NCI-H748 (cell line): Measurements from ENCODE around the gene AQP10.
A peak's percentile ranks its signal among the peaks of the same experiment; 100 is the strongest.
"Not testable (repeated sequence)": the region's sequence is repeated elsewhere in the genome, so short reads cannot be mapped to it uniquely, and the experiment has no call there.

ENCODE experiments used
- DNase-seq: peaks from one replicate; lab custom pipeline; 2025; ENCODE audit not compliant: unreplicated experiment; lab: John Stamatoyannopoulos, UW

AQP10 gene

GRCh38 chr1:154342836-154343472, 22.1 kb downstream of the AQP10 start:
- DNase-seq, result no peak

DNA sequence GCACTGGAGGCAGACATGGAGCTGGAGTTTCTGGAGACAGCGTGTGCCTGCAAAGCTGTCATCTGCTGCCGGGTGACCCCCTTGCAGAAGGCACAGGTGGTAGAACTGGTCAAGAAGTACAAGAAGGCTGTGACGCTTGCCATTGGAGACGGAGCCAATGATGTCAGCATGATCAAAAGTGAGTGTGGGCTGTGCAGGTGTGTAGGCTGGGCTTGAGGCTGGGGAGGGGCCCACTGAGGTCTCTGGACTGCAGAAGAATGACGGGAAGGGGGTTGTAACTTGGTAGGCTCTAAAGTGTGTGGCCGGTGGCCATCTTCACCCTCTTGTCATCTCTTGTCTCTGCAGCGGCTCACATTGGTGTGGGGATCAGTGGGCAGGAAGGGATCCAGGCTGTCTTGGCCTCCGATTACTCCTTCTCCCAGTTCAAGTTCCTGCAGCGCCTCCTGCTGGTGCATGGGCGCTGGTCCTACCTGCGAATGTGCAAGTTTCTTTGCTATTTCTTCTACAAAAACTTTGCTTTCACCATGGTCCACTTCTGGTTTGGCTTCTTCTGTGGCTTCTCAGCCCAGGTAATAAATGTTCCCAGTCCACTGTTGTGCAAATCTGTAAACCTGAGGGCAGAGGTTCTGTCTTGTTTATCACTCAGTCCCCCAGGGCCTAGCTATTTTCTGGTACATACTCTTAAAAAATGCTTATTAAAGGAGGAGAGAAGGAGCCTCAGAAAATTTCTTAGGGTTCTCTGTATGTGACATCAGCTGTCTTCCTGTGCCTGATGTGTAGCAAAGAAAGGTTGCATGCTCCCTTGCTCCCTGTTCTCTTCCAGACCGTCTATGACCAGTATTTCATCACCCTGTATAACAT, 24.3 kb downstream of the AQP10 start:
- peak; percentile 15 for DNase-seq

DNA sequence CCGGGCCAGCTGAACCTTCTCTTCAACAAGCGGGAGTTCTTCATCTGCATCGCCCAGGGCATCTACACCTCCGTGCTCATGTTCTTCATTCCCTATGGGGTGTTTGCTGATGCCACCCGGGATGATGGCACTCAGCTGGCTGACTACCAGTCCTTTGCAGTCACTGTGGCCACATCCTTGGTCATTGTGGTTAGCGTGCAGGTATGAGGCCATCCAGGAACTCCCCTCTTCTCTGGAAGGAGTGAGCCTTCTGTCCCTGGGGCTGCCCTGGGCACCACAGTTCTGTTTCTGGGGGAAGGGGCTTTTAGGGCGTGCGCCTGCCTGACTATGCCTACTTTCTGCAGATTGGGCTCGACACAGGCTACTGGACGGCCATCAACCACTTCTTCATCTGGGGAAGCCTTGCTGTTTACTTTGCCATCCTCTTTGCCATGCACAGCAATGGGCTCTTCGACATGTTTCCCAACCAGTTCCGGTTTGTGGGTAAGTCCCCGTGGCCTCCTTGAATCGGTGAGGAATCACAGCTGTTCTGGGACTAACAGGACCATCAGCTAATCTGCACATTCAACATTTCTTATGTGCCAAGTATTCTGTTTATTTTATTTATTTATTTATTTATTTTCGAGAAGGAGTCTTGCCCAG, 25.5 kb downstream of the AQP10 start:
- no peak for DNase-seq

DNA sequence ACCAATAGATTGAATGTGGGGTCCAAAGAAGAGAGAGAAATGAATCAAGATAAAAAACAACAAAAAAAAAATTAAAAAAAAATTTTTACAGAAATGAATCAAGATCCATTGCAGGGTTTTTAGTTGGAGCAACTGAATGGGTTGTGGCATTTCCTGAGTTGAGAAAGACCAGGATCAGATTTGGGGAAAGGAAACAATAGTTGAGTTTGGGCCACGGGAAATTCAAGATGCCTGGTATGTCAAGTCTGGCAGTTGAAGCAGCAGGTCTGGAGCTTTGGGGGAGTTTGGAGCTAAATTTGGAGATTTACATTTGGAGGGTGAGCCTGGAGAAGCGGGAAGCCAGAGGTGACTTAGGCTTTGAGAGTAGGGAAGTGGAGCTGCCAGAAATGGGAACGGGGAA, 27.1 kb downstream of the AQP10 start:
- no peak for DNase-seq

DNA sequence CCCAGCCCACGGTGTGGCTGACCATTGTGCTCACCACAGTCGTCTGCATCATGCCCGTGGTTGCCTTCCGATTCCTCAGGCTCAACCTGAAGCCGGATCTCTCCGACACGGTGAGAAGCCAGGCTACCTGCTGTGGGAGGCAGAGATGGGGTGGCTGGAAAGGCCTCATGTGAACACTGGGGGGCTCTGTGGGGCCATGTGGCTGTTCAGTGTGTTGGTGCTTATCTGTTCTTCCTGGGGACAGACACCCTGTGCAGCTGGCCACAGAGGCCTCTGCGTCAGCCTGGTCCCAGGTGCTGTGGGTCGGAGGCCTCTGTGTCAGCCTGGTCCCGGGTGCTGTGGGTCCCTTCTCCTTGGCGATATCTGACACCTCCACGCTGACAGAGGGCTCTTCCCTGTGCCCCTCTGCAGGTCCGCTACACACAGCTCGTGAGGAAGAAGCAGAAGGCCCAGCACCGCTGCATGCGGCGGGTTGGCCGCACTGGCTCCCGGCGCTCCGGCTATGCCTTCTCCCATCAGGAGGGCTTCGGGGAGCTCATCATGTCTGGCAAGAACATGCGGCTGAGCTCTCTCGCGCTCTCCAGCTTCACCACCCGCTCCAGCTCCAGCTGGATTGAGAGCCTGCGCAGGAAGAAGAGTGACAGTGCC, 27.7 kb downstream of the AQP10 start:
- no peak for DNase-seq

DNA sequence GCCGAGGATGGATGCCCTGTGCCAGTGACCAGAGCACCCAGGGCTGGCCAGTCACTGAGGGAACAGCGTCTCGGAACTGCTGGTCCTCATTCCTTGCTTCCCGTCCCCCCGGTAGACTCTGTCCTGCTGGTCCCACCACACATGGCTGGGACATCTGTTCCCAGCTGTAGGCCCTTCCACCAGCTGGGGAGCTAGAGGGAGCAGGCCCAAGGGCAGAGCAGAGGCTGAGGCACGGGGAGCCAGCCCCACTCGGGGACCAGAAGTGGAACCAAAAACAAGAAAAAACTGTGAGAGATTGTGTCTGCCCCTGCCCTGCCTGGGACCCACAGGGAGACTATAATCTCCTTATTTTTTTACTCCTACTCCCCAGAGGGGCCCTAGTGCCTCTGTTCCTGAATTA, 28.2 kb downstream of the AQP10 start:
- no peak for DNase-seq

GRCh38 chr1:154350383-154350782, 29.5 kb downstream of the AQP10 start:
- DNase-seq, result no peak

DNA sequence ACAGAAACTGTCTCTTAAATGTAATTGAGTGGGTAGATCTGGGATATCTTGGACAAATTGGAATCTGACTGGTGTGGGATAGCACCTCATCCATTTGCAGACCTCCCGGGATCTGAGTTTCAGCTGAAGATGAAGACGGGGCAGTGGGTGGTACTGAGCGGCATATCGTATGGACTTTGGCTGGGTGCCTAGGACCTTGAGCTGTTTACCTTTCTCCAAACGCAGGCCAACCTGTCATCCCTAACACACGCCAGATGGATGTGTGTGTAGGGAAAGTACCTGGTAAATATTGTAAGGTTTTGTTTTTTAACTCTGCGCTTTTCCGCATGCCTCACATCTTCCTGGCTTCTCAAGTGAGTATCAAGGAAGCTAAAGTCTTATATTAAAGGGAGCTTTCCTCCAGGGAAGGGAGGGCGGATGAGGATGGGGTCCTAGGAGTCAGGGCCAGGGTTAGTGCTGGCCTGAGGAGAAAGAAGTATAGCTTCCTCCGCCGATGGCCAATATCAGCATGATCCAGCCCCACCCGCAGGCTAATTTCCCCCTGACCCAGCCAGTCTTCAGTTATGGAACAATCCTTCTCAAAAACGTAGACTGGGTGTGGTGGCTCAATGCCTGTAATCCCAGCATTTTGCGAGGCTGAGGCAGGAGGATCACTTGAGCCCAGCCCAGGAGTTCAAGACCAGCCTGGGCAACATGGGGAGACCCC, 30.6 kb downstream of the AQP10 start:
- DNase-seq, result peak; percentile 11

DNA sequence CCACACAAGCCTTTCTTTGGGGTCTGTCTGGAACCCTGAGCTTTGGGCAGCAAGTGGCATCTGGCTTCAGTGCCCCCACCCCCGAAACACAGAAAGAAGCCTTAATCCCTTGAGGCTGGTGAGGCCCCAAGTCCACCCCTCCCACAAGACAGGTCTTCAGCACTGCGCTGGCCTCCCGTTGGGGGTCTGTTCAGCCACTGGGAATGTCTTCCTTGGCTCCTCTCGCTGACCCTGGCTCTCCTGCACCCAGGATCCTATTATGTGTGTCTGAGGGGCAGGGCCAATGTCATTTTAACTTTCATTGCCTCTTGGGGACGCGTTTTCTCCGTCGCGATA, 31.3 kb downstream of the AQP10 start:
- no peak for DNase-seq

DNA sequence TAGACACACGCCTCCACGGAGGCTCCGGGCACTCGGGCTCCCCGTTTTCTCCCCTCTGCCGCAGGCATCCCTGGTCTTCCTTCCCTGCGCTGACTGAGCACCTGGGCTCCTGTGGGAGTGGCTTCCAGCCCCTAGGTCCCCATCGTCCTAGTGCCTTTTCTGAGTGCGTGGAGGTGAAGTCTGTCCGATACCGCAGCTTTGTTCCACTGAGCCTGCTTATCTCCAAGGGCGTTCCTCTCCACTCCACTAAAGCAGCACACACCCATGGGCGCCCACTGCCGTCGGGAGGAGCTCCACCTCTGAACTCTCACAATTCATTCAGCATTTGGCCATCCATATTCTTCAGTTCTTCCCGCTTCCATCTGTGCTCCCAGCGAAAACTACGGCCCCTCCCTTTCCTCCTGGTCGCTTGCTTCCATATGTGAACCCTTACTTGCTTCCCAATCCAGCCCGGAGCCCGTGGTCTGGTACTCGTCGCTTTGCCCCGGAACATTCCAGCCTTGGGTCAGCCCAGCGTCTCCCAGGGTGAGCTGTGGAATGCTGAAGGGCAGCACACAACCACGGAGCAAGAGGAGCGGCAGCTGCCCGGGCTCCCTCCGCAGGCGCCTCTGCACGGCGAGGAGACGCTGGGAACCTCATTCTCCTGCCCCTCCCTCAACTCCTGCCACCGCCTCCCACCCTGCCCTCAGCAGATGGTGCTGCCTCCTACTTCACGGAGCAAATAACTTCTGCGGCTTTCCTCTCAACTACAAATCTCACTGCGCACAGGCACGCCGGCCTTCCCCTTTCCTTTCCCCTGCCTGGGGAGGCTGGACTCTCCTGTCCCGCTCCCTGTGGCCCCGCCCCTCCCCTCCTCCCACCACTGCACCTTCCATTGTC, 31.9 kb downstream of the AQP10 start:
- peak; percentile 60 for DNase-seq

DNA sequence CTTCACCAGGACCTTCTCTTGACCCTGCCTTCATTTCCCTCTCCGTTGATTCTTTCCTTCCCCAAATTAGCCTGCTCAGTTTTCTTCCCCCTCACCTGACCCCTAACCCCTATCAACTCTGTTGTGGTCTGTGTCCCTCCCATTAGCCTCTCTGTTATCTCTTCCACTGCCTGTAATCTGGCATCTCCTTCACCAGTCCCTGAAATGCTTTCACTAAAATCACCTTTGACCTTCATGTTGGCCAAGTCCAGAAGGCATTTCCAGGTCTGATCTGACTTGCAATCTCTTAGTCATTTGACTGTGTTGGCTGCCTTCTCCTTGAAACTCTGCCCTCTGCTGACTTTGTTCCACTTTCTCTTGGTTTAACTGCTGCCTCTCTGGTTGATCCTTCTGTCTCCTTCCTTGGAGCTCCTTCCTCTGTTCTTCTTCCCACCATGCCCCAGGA, 32.6 kb downstream of the AQP10 start:
- no peak for DNase-seq

- DNase-seq, result no peak
Measured at GRCh38 chr1:154353966-154354365, 33.1 kb downstream of the AQP10 start.

DNA sequence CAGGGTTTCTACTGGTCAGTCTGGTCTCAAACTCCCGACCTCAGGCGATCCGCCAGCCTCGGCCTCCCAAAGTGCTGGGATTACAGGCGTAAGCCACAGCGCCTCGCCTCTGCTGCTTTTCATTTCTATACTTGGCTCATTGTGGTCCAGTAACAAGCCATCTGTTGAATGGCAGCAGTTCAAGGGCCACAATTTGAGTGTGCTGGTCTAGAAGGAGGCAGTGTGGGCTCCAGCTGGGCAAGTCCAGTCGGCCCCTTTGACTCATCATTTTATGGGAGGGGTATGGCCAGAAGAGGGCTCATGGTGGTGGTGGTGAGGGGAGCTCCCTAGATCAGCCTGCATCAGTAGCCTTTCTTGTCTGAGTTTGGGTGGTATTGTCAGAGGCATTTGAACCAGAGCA, 37.6 kb downstream of the AQP10 start:
- DNase-seq, result no peak

DNA sequence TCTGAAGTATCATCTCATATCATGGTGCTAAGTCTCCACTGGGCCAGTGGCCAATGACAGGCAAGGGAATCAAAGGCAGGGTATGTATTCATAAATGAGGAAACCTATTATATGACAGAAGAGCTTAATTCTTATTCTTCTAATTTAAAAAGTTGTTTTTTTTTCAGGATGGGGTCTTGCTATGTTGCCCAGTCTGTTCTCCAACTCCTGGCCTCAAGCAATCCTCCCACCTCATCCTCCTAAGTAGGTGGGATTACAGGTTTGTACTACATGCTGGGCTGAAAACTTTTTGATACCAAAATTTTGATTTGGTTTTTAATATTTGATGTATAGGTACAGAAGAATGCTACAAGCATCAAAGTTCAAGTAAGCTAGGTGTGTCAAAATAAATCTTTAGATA, 39.4 kb downstream of the AQP10 start:
- no peak for DNase-seq

DNA sequence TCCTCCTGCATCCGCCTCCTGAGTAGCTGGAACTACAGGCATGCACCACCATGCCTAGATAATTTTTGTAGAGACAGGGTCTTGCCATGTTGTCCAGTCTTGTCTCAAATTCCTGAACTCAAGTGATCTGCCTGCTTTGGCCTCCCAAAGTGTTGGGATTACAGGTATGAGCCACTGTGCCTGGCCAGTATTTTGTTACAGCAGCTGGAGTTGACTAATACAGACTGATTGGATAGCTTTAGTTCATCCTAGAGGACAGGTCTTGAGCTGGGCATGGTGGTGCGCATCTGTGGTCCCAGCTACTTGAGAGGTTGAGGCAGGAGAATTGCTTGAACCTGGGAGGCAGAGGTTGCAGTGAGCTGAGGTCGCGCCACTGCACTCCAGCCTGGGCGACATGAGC, 40.0 kb downstream of the AQP10 start:
- not testable (repeated sequence) for DNase-seq

DNA sequence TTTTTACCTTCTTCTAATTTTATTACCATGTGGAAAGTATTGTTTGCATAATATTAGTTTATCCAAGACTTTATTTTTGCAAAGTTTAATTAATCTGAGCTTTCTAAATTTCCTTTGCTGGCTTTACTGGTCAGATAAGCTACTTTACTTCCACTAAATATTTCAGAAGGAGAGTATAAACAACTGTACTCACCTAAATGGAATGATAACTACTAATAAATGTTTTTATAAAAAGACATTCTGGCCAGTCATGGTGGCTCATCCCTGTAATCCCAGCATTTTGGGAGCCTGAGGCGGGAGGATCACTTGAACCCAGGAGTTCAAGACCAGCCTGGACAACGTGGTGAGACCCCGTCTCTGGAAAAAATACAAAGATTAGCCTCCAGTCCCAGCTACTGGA, 40.5 kb downstream of the AQP10 start:
- DNase-seq, result no peak

DNA sequence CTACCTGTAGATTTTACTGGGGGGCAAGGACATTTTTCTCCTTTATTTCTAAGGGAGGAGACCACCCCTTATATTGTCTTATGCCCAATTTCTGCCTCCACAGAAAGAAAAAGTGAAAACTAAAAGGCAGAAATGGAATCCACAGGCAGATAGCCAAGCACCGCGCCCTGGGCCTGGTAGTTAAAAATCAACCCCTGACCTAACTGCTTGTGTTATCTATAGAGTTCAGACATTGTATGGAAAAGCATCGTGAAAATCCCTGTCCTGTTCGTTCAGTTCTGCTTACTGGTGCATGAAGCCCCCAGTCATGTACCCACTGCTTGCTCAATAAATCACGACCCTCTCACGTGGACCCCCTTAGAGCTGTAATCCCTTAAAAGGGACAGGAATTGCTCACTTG, 50.5 kb downstream of the AQP10 start:
- no peak for DNase-seq

- DNase-seq, result not testable (repeated sequence)
Measured at GRCh38 chr1:154373777-154374357, 53.0 kb downstream of the AQP10 start.
